ENCODE results near the gene PRPF6.

- TF ChIP-seq CTCF (conservative IDR thresholded peaks at IDR 0.05) (no peak), EZH2 (IDR thresholded peaks at IDR 0.05; ENCODE audit: low read depth) (no peak)
These were observed 60.8 kb downstream of the PRPF6 start for GRCh38 chr20:64041781-64042053.

All from PC-9 (cell line).